ENCODE results near the gene APOL1. TPM values are rescaled to one million over a fixed set of nuclear protein-coding genes. Genes with fewer than 3 reads are reported as not detected.

APOL1 gene
- total RNA-seq, 3 donors from 2014 or later, result 26.0 to 85.7 (median 68.5) TPM

- H3K9me3 ChIP-seq, result no peaks in the 10 kb centered on the region
- no peaks in the 10 kb centered on the region for H3K4me1 ChIP-seq (ENCODE audit: low read depth)
- no peak for ATAC-seq
- intact Hi-C loops (cut with DNase I, micrococcal nuclease), result no loop called here
- peak in 2 of 3 donors; percentile 24 to 48 for DNase-seq
- no peak overlapping the region for H3K4me3 ChIP-seq
- TF ChIP-seq CTCF (IDR thresholded peaks at IDR 0.05), result no peak
- peaks cover 63% of the 10 kb centered on the region for H3K36me3 ChIP-seq (ENCODE audit: low read depth)
Measured at GRCh38 chr22:36291831-36292740, 39.2 kb downstream of the APOL1 start.

- H3K4me1 ChIP-seq (ENCODE audit: low read depth), result no peaks in the 10 kb centered on the region
- DNase-seq, result peak in 2 of 3 donors; percentile 14 to 29
- intact Hi-C loops (cut with DNase I, micrococcal nuclease), result no loop called here
- TF ChIP-seq CTCF (IDR thresholded peaks at IDR 0.05), result no peak
- no peaks in the 10 kb centered on the region for H3K9me3 ChIP-seq
- H3K4me3 ChIP-seq, result no peak overlapping the region
- peaks cover 71% of the 10 kb centered on the region for H3K36me3 ChIP-seq (ENCODE audit: low read depth)
- ATAC-seq, result no peak
Measured at GRCh38 chr22:36292823-36293530, 40.0 kb downstream of the APOL1 start.

- DNase-seq, result peak in 2 of 3 donors; percentile 21 to 30
Measured at GRCh38 chr22:36293606-36294292, 40.8 kb downstream of the APOL1 start.

GRCh38 chr22:36294293-36294620 is 41.3 kb downstream of the APOL1 start:
- H3K9me3 ChIP-seq, result no peaks in the 10 kb centered on the region
- no peak for ATAC-seq

More at GRCh38 chr22:36293606-36294292, 40.8 kb downstream of the APOL1 start:
- Histone ChIP-seq H3K9me3 (no peaks in the 10 kb centered on the region), H3K36me3 (ENCODE audit: low read depth) (peaks cover 71% of the 10 kb centered on the region), H3K4me1 (ENCODE audit: low read depth) (no peaks in the 10 kb centered on the region), H3K4me3 (no peak overlapping the region)
- TF ChIP-seq CTCF (IDR thresholded peaks at IDR 0.05), result no peak
- intact Hi-C loops (cut with DNase I, micrococcal nuclease), result no loop called here
- no peak for ATAC-seq

More at GRCh38 chr22:36294293-36294620, 41.3 kb downstream of the APOL1 start:
- no peak for TF ChIP-seq CTCF (IDR thresholded peaks at IDR 0.05)
- intact Hi-C loops (cut with DNase I, micrococcal nuclease), result no loop called here
- DNase-seq, result no peak
- H3K4me1 ChIP-seq (ENCODE audit: low read depth), result no peaks in the 10 kb centered on the region
- peaks cover 71% of the 10 kb centered on the region for H3K36me3 ChIP-seq (ENCODE audit: low read depth)
- H3K4me3 ChIP-seq, result no peak overlapping the region

Measured in mucosa of descending colon (tissue), 3 donors.